ENCODE measurements around the gene NWD2.

The NWD2 gene

GRCh38 chr4:37467824-37468223 is 223.3 kb downstream of the NWD2 start:
- no peak overlapping the region for H3K4me3 ChIP-seq (replicated peaks; ENCODE audit: low read depth, low read length)
- no peak for TF ChIP-seq CTCF (IDR thresholded peaks at IDR 0.05; ENCODE audit: low read length, missing control alignments)
- no peak for DNase-seq (ENCODE audit: low read depth)

GRCh38 chr4:37469286-37469685 is 224.7 kb downstream of the NWD2 start:
- TF ChIP-seq CTCF (IDR thresholded peaks at IDR 0.05; ENCODE audit: low read length, missing control alignments) = no peak
- no peak overlapping the region for H3K4me3 ChIP-seq (replicated peaks; ENCODE audit: low read depth, low read length)
- DNase-seq (ENCODE audit: low read depth) = no peak

GRCh38 chr4:37470245-37470644 is 225.7 kb downstream of the NWD2 start:
- no peak for DNase-seq (ENCODE audit: low read depth)
- no peak overlapping the region for H3K4me3 ChIP-seq (replicated peaks; ENCODE audit: low read depth, low read length)
- TF ChIP-seq CTCF (IDR thresholded peaks at IDR 0.05; ENCODE audit: low read length, missing control alignments) = no peak

- no peak overlapping the region for H3K4me3 ChIP-seq (replicated peaks; ENCODE audit: low read depth, low read length)
- TF ChIP-seq CTCF (IDR thresholded peaks at IDR 0.05; ENCODE audit: low read length, missing control alignments) = no peak
Measured at GRCh38 chr4:37471093-37471492, 226.6 kb downstream of the NWD2 start.

GRCh38 chr4:37471971-37472370 is 227.4 kb downstream of the NWD2 start:
- no peak overlapping the region for H3K4me3 ChIP-seq (replicated peaks; ENCODE audit: low read depth, low read length)
- DNase-seq (ENCODE audit: low read depth) = no peak
- no peak for TF ChIP-seq CTCF (IDR thresholded peaks at IDR 0.05; ENCODE audit: low read length, missing control alignments)

More at GRCh38 chr4:37471093-37471492, 226.6 kb downstream of the NWD2 start:
- no peak for DNase-seq (ENCODE audit: low read depth)

- DNase-seq (ENCODE audit: low read depth) = no peak
- TF ChIP-seq CTCF (IDR thresholded peaks at IDR 0.05; ENCODE audit: low read length, missing control alignments) = no peak
- H3K4me3 ChIP-seq (replicated peaks; ENCODE audit: low read depth, low read length) = no peak overlapping the region
Measured at GRCh38 chr4:37473807-37474206, 229.3 kb downstream of the NWD2 start.

- no peak for DNase-seq (ENCODE audit: low read depth)
- no peak for TF ChIP-seq CTCF (IDR thresholded peaks at IDR 0.05; ENCODE audit: low read length, missing control alignments)
- H3K4me3 ChIP-seq (replicated peaks; ENCODE audit: low read depth, low read length) = no peak overlapping the region
Measured at GRCh38 chr4:37475087-37475486, 230.5 kb downstream of the NWD2 start.
